Keratinocyte (primary cell): ENCODE data around the gene IFIT2.

Source experiments
- EZH2 ChIP-seq: IDR thresholded peaks from one replicate; pipeline ENCODE4 v1.6.1; 2012; ENCODE audit warnings: inconsistent platforms, mild to moderate bottlenecking, low read length, moderate library complexity
- TF ChIP-seq, protein P1 (sequence below), 3 experiments: IDR thresholded peaks in 1 of 3; conservative IDR thresholded peaks in 1 of 3; optimal IDR thresholded peaks in 1 of 3; 2 replicates in 2 of 3; 3 replicates in 1 of 3; pipeline versions ENCODE3 to v1.5.1; 2011; ENCODE audit warnings: low read length in 3 of 3, mild to moderate bottlenecking in 3 of 3, moderate library complexity in 2 of 3, control low read depth in 1 of 3, inconsistent platforms in 1 of 3; ENCODE audit not compliant: insufficient read depth in 2 of 3; ENCODE audit errors: extremely low read depth in 1 of 3

DNA sequence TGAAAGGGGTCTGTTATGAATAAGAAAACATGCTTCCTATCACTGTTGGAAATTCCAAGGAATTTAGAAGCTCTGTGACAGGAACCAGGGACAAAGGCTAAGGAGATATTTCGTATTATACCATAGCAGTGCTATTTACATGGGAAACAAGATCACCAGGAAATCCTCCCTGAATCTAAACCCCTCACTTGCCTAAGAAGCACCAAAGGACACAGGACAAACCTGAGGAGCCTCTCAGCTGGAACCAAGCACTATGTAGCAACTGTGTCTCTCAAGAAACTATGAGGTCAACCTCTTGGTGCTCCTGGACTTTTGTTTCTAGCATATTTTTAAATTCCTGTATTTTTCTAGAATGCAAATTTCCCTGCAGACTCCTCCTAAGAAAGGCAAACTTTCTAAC is 55.2 kb downstream of the IFIT2 start:
- TF ChIP-seq, protein P1, sequence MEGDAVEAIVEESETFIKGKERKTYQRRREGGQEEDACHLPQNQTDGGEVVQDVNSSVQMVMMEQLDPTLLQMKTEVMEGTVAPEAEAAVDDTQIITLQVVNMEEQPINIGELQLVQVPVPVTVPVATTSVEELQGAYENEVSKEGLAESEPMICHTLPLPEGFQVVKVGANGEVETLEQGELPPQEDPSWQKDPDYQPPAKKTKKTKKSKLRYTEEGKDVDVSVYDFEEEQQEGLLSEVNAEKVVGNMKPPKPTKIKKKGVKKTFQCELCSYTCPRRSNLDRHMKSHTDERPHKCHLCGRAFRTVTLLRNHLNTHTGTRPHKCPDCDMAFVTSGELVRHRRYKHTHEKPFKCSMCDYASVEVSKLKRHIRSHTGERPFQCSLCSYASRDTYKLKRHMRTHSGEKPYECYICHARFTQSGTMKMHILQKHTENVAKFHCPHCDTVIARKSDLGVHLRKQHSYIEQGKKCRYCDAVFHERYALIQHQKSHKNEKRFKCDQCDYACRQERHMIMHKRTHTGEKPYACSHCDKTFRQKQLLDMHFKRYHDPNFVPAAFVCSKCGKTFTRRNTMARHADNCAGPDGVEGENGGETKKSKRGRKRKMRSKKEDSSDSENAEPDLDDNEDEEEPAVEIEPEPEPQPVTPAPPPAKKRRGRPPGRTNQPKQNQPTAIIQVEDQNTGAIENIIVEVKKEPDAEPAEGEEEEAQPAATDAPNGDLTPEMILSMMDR (optimal IDR thresholded peaks at IDR 0.05 in 1 of 3, IDR thresholded peaks at IDR 0.05 in 1 of 3, conservative IDR thresholded peaks at IDR 0.05 in 1 of 3; ENCODE audit: extremely low read depth in 1 of 3, insufficient read depth in 2 of 3, low read length in 3 of 3) = no peak
- no peak for TF ChIP-seq EZH2
